Left hindlimb (tissue), 1 donor: ENCODE data around the gene UTF1.

Source experiments
- DNase-seq: peaks from one replicate; pipeline ENCODE4 v3.0.0-alpha.2; 2018

UTF1 gene

DNA sequence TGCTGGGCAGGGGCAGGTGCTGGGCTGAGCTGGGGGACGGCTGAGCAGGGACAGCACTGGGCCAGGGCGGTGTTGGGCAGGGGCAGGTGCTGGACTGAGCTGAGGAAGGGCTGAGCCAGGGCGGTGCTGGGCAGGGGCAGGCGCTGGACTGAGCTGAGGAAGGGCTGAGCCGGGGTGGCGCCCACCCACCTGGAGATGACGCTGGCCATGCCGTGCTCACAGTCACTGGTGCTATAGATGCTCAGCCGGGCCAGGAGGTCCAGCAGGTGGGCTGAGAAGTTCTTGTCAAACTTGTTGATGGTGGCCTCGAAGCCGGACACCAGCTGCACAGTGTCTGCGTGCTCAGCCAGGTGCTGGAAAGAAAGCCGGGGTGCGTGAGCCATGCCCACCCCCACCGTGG, 51.1 kb downstream of the UTF1 start:
- DNase-seq, result no peak
